HG03439 (cell line): ENCODE measurements around the gene ZNF711.
A peak's percentile ranks its signal among the peaks of the same experiment; 100 is the strongest.
"Not testable (repeated sequence)": the region's sequence is repeated elsewhere in the genome, so short reads cannot be mapped to it uniquely, and the experiment has no call there.

Experiments
- ATAC-seq: cut with Tn5 transposase; IDR thresholded peaks from one replicate; pipeline ENCODE4 v1.9.1; 2021; ENCODE audit warnings: mild to moderate bottlenecking, moderate library complexity; ENCODE audit not compliant: unreplicated experiment

Gene ZNF711

GRCh38 chrX:85243761-85244449 is at the start of gene ZNF711, which contains the start of gene SATL1:
ZNF711 (plus strand) TSS chrX:85243991; CDS start chrX:85247573, 3,582 bp downstream.
SATL1 (minus strand) TSS chrX:85243779; CDS start chrX:85108968, 134,811 bp downstream.
- peak; percentile 60 for ATAC-seq

- no peak for ATAC-seq
Measured at GRCh38 chrX:85196319-85196718, 47.5 kb upstream of the ZNF711 start.

GRCh38 chrX:85203461-85203970 is 40.3 kb upstream of the ZNF711 start:
- ATAC-seq = no peak

- ATAC-seq = no peak
Measured at GRCh38 chrX:85213792-85214530, 29.8 kb upstream of the ZNF711 start.

GRCh38 chrX:85215946-85216345 is 27.8 kb upstream of the ZNF711 start:
- ATAC-seq = no peak

- ATAC-seq = no peak
Measured at GRCh38 chrX:85221361-85221760, 22.4 kb upstream of the ZNF711 start.

GRCh38 chrX:85223359-85223758 is 20.4 kb upstream of the ZNF711 start:
- no peak for ATAC-seq

- ATAC-seq = no peak
Measured at GRCh38 chrX:85243155-85243554, 636 bp upstream of the ZNF711 start.

GRCh38 chrX:85244450-85245211 is 840 bp downstream of the ZNF711 start:
- peak; percentile 36 for ATAC-seq

- ATAC-seq = not testable (repeated sequence)
Measured at GRCh38 chrX:85285286-85285685, 41.5 kb downstream of the ZNF711 start.

GRCh38 chrX:85288992-85289723 is 45.4 kb downstream of the ZNF711 start:
- no peak for ATAC-seq

- ATAC-seq = no peak
Measured at GRCh38 chrX:85303544-85303943, 59.8 kb downstream of the ZNF711 start.

- ATAC-seq = no peak
Measured at GRCh38 chrX:85309717-85310116, 65.9 kb downstream of the ZNF711 start.

GRCh38 chrX:85311348-85311747 is 67.6 kb downstream of the ZNF711 start:
- not testable (repeated sequence) for ATAC-seq
